Spleen (tissue), 11 donors: Measurements from ENCODE around the gene FOCAD. TPM values are rescaled to one million over a fixed set of nuclear protein-coding genes. Genes with fewer than 3 reads are reported as not detected.
A peak's percentile ranks its signal among the peaks of the same experiment; 100 is the strongest.
"Not testable (repeated sequence)": the region's sequence is repeated elsewhere in the genome, so short reads cannot be mapped to it uniquely, and the experiment has no call there.

Experiments used
- DNase-seq: peaks from one replicate; pipeline ENCODE4 v3.0.0-alpha.2; 2020
- H3K27ac ChIP-seq, 8 donors: fragments of 200-600 bp; sonication (generic) in 7 of 8; 1 replicate in 4 of 8; 2 replicates in 4 of 8; pipeline versions ENCODE4 v1.5.0 to v1.8.0; 2016 to 2021; ENCODE audit warnings: inconsistent platforms in 4 of 8, mild to moderate bottlenecking in 4 of 8, moderate library complexity in 1 of 8
- H3K27me3 ChIP-seq, 7 donors: fragments of 200-600 bp; sonication (generic) in 6 of 7; replicated peaks in 1 of 7; 1 replicate in 4 of 7; 2 replicates in 3 of 7; pipeline versions ENCODE4 v1.5.0 to v1.8.0; 2016 to 2021; ENCODE audit warnings: inconsistent platforms in 3 of 7, mild to moderate bottlenecking in 1 of 7
- H3K36me3 ChIP-seq, 6 donors: fragments of 200-600 bp; sonication (generic) in 5 of 6; 1 replicate in 4 of 6; 2 replicates in 2 of 6; pipeline versions ENCODE4 v1.5.0 to v1.8.0; 2016 to 2021; ENCODE audit warnings: inconsistent platforms in 2 of 6
- H3K4me1 ChIP-seq, 6 donors: fragments of 200-600 bp; sonication (generic) in 5 of 6; 1 replicate in 3 of 6; 2 replicates in 3 of 6; pipeline versions ENCODE4 v1.5.0 to v1.8.0; 2016 to 2021; ENCODE audit warnings: inconsistent platforms in 3 of 6
- H3K4me3 ChIP-seq, 8 donors: fragments of 200-600 bp; sonication (generic) in 7 of 8; 1 replicate in 4 of 8; 2 replicates in 4 of 8; pipeline versions ENCODE4 v1.5.0 to v1.8.0; 2016 to 2021; ENCODE audit warnings: inconsistent platforms in 4 of 8, mild to moderate bottlenecking in 4 of 8, moderate library complexity in 2 of 8
- H3K9me3 ChIP-seq, 8 donors: fragments of 200-600 bp; sonication (generic) in 7 of 8; 1 replicate in 4 of 8; 2 replicates in 4 of 8; pipeline versions ENCODE4 v1.5.0 to v1.8.0; 2016 to 2021; ENCODE audit warnings: inconsistent platforms in 4 of 8
- CTCF ChIP-seq, 11 experiments: fragments of 200-600 bp in 7 of 11; fragments of 450-650 bp in 4 of 11; sonication (generic) in 4 of 11; IDR thresholded peaks in 8 of 11; conservative IDR thresholded peaks in 3 of 11; 1 replicate in 7 of 11; 2 replicates in 4 of 11; pipeline versions ENCODE4 v1.4.0 to v1.8.0; 2016 to 2021; ENCODE audit warnings: antibody characterized with exemption in 11 of 11, inconsistent platforms in 4 of 11, mild to moderate bottlenecking in 1 of 11
- POLR2A ChIP-seq, 3 donors: fragments of 450-650 bp; IDR thresholded peaks; one replicate each; pipeline ENCODE4 v1.5.1; 2017; ENCODE audit warnings: antibody characterized with exemption in 3 of 3, mild to moderate bottlenecking in 1 of 3
- POLR2AphosphoS5 ChIP-seq, 3 donors: sonication (generic); formaldehyde crosslinking; IDR thresholded peaks; one replicate each; pipeline ENCODE4 v1.5.1; 2017; ENCODE audit warnings: antibody characterized with exemption in 3 of 3
- WGBS, 5 donors: extraction: QIAGEN DNeasy Blood & Tissue Kit in 3 of 5; methylation state at CpG; one replicate each; pipeline versions ENCODE4 v1.1.5 to v1.1.7; 2013 to 2018; 5-methylcytosine and 5-hydroxymethylcytosine counted together
- intact Hi-C: fragments of 100-400 bp; cut with DNase I; formaldehyde crosslinking; loops from one replicate; pipeline ENCODE4 v1.15.0; 2023; ENCODE audit warnings: low total_unique reads
- polyA plus RNA-seq, 3 donors: library from polyadenylated mRNA; stranded (reverse); fragments of 200-250 nt; gene quantifications; one replicate each; pipeline ENCODE4 v1.2.1, GENCODE V29; 2013
- total RNA-seq, 7 donors: library from RNA; depleted of rRNA in 3 of 7; stranded (reverse); fragments of >200 nt in 3 of 7; fragmentation: NEBNext Ultra II Directional in 4 of 7; extraction: Animal tissue kit (Norgen Biotek cat#: 25700) in 4 of 7; gene quantifications; one replicate each; pipeline versions ENCODE4 v1.1.0 to v1.2.1, GENCODE V29; 2016 to 2021
- donor health status: healthy with polysubstance abuse.
- donor health status: DM: no; HTN: no; CAD: no; lungs with moderate emphysema.
- donor health status: DM: no; HTN: no; CAD: no.
- donor health status: Bipolar disorder and iron deficiency.
- donor health status: healthy.
- donor health status: DM: no; HTN: no; CAD: no.
- donor health status: DM: yes; HTN: yes; CAD: no.

The FOCAD gene
- total and polyA plus RNA-seq, 10 donors = 3.0 to 33.2 (median 18.6) TPM

- H3K9me3 ChIP-seq, H3K36me3 ChIP-seq, H3K27me3 ChIP-seq, intact Hi-C loops: not testable (repeated sequence)
- Histone ChIP-seq H3K27ac (peak overlapping the region in 5 of 8 donors; percentile 33 to 74 (median 51)), H3K4me3 (peak overlapping the region; percentile 5 to 72 (median 43)), H3K4me1 (peaks cover 0 to 18% (median 4%) of the 10 kb centered on the region in 6 donors)
- peak in 2 of 3 donors; percentile 39 to 52 for TF ChIP-seq POLR2AphosphoS5 (IDR thresholded peaks at IDR 0.05)
- DNase-seq = peak; percentile 79
- 49 to 89% (median 73%) methylated on average over 14 to 27 of the region's 27 CpGs for WGBS, 5 donors
Observed at GRCh38 chr9:20658246-20658667, 25.8 kb upstream of the FOCAD start.

DNA sequence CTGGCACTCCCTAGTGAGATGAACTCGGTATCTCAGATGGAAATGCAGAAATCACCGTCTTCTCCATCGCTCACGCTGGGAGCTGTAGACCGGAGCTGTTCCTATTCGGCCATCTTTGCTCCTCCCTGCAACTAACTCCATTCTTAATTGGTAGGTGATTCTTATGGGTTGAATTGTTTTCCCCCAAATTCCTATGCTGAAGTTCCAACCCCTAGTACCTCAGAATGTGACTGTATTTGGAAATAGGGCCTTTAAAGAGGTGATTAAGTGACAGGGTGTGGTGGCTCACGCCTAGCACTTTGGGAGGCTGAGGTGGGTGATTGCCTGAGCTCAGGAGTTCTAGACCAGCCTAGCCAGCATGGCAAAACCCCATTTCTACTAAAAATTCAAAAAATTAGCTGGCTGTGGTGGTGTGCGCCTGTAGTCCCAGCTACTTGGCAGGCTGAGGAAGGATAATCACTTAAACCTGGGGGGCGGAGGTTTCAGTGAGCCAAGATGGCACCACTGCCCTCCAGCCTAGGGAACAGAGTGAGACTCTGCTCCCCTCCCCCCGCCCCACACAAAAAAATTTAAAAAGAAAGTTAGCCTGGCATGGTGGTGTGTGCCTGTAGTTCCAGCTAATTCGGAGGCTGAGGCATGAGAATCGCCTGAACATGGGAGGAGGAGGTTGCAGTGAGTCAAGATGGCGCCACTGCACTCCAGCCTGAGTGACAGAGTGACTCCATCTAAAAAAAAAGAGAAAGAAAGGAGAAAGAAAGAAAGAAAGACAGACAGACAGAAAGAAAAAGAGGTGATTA lies 25.2 kb upstream of the FOCAD start:
- no peaks in the 10 kb centered on the region for H3K27me3 ChIP-seq
- H3K36me3 ChIP-seq = no peaks in the 10 kb centered on the region
- WGBS, 5 donors = 69 to 84% (median 76%) methylated on average over 13 of the region's 13 CpGs
- DNase-seq = no peak
- TF ChIP-seq POLR2AphosphoS5 (IDR thresholded peaks at IDR 0.05) (no peak), CTCF (IDR thresholded peaks at IDR 0.05 in 8 of 11, conservative IDR thresholded peaks at IDR 0.05 in 3 of 11) (no peak), POLR2A (IDR thresholded peaks at IDR 0.05) (no peak)
- intact Hi-C loops = no loop called here
- H3K27ac ChIP-seq = peak overlapping the region in 5 of 8 donors; percentile 33 to 74 (median 51)
- peak overlapping the region; percentile 5 to 72 (median 43) for H3K4me3 ChIP-seq
- H3K9me3 ChIP-seq = no peaks in the 10 kb centered on the region
- H3K4me1 ChIP-seq = peaks cover 0 to 18% (median 4%) of the 10 kb centered on the region in 6 donors

GRCh38 chr9:20659474-20659967 lies 24.5 kb upstream of the FOCAD start:
- 50 to 86% (median 64%) methylated on average over 2 of the region's 2 CpGs for WGBS, 5 donors
- Histone ChIP-seq H3K9me3 (no peaks in the 10 kb centered on the region), H3K36me3 (no peaks in the 10 kb centered on the region), H3K27me3 (peaks cover 0 to 6% (median 0%) of the 10 kb centered on the region in 7 donors), H3K4me1 (peaks cover 0 to 18% (median 4%) of the 10 kb centered on the region in 6 donors), H3K4me3 (peak overlapping the region in 4 of 8 donors; percentile 45 to 72 (median 53)), H3K27ac (no peak overlapping the region)
- intact Hi-C loops = no loop called here
- no peak for TF ChIP-seq POLR2A (IDR thresholded peaks at IDR 0.05)
- no peak for TF ChIP-seq CTCF (IDR thresholded peaks at IDR 0.05 in 8 of 11, conservative IDR thresholded peaks at IDR 0.05 in 3 of 11)
- TF ChIP-seq POLR2AphosphoS5 (IDR thresholded peaks at IDR 0.05) = no peak
- DNase-seq = no peak

DNA sequence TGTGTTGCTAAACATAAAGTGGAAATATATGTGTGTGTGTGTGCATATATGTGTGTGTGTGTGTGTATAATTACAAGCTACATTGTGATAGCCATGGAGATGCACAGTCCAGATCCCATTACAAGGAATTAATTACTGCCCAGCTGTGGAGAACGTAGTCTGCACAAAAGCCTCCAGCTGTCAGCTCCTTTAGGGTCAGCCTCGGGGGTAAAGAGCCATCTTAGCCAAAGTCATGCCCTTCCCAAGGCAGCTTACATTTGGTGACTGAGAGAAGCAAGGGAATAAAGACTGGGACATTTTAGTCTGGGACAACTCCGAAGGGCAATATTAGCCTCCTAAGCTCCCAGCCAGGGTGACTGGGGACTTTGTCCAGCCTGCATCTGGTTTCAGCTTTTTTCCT lies 21.9 kb upstream of the FOCAD start:
- Histone ChIP-seq H3K9me3 (no peaks in the 10 kb centered on the region), H3K27me3 (peaks cover 0 to 6% (median 0%) of the 10 kb centered on the region in 7 donors), H3K36me3 (no peaks in the 10 kb centered on the region), H3K4me1 (peaks cover 0 to 18% (median 4%) of the 10 kb centered on the region in 6 donors), H3K4me3 (no peak overlapping the region), H3K27ac (no peak overlapping the region)
- no peak for DNase-seq
- intact Hi-C loops = no loop called here
- no peak for TF ChIP-seq CTCF (IDR thresholded peaks at IDR 0.05 in 8 of 11, conservative IDR thresholded peaks at IDR 0.05 in 3 of 11)
- TF ChIP-seq POLR2AphosphoS5 (IDR thresholded peaks at IDR 0.05) = no peak
- no peak for TF ChIP-seq POLR2A (IDR thresholded peaks at IDR 0.05)
- 70 to 82% (median 77%) methylated on average over 3 of the region's 3 CpGs for WGBS, 5 donors
